NCI-H774 (cell line): ENCODE results near the gene ZFAND3.

Experiments
- DNase-seq: peaks from one replicate; lab custom pipeline; 2025; lab: John Stamatoyannopoulos, UW

The ZFAND3 gene, protein sequence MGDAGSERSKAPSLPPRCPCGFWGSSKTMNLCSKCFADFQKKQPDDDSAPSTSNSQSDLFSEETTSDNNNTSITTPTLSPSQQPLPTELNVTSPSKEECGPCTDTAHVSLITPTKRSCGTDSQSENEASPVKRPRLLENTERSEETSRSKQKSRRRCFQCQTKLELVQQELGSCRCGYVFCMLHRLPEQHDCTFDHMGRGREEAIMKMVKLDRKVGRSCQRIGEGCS

DNA sequence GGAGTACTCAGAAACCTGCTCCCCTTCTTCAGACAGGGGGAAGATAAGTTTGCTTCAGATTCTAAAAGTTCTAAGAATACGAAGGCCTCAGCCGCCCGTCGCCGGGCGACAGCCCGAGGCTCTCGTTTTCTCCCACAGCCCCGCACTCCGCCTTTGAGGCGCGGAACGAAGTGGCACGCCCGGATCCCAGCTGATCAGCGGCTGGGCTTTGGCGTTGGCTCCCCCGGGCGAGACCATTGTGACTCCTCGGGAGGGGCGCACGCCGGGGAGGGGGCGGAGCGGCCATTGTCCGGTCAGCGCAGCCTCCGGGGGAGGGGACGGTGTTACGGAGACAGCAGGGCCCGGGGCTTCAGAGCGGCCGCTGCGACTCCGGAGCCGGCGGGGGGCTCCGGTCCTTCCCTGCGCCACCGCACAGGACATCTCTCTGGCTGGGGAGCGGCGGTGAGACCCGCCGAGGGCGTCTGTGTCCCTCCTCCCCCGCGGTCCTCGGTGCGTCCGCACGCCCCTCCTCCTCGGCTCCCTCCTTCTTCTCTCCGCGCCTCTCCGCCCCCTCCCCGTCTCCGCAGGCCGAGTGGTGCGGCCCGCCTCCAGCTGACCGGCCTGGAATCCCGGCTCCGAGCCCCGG lies at the start of gene ZFAND3:
Gene ZFAND3, plus strand, starts transcription at position 551 of the 625 bp plus-strand sequence. CDS start 219 bp downstream, outside the sequence.
- peak; percentile 95 for DNase-seq

DNA sequence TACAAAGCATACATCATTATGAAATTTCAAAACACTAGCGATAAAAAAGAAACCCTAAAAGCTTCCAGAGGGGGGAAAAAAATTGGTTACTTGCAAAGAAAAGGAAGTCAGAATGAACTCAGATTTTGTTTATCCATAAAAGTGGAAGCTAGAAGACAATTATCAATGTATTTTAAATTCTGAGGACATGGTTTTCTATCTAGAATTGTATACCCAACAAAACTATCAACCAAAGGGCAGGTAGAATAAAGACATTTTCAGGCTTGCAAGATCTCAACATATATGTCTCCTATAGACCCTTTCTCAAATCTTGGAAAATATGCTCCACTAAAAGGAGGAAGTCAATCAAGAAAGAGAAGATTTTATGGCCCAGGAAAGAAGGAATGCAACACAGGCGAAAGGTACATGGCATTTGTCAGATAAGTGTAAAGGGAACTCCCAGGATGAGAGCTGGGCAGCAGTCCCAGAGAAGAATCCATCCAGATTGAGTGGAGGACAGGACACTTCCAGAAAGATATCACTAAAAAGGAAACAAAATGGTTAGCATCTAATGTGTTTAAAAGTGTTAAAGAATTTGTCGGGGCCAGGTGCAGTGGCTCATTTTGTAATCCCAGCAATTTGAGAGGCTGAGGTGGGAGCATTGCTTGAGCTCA lies 45.4 kb upstream of the ZFAND3 start:
- DNase-seq = no peak

DNA sequence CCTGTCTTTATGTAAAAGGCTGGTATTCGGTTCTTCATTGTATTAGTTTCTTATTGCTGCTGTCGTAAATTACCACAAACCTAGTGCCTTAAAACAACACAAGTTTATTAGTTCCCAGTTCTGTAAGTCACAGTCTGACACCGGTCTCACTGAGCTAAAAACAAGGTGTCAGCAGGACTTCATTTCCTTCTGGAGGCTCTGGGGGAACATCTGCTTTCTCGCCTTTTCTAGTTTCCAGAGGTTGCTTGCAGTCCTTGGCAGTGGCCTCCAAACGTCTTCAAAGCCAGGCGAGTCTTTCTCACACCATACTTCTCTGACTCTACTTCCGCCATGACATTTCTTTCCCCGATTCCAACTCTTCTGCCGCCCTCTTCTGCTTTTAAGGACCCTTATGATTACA lies 43.0 kb upstream of the ZFAND3 start:
- DNase-seq = no peak

DNA sequence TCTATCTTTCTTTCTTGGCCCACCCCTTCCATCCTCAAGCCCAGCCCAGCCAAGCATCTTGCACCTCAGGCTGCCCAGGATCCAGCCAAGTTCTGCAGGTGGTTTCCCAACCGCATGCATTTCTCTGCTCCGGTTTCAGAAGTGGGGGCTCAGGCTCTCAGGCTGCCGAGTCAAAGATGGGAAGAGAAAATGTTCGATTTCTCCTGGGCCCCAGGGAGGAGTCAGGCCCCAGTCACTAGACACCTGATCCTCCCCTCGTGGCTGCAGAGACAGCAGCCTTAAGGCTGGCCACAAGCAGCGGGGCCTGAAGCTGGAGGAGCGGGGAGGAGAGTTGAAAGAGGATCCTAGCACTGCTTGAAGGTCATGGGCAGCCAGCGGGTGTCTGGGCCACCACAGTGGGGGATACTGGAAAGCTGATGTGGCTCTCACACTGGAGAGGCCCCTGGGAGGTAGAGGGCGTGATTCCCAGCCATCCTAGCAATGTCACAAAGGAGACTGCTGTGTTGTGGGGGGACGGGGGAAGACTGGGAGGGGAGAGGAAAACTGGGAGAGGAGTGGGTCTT lies 42.2 kb upstream of the ZFAND3 start:
- no peak for DNase-seq

DNA sequence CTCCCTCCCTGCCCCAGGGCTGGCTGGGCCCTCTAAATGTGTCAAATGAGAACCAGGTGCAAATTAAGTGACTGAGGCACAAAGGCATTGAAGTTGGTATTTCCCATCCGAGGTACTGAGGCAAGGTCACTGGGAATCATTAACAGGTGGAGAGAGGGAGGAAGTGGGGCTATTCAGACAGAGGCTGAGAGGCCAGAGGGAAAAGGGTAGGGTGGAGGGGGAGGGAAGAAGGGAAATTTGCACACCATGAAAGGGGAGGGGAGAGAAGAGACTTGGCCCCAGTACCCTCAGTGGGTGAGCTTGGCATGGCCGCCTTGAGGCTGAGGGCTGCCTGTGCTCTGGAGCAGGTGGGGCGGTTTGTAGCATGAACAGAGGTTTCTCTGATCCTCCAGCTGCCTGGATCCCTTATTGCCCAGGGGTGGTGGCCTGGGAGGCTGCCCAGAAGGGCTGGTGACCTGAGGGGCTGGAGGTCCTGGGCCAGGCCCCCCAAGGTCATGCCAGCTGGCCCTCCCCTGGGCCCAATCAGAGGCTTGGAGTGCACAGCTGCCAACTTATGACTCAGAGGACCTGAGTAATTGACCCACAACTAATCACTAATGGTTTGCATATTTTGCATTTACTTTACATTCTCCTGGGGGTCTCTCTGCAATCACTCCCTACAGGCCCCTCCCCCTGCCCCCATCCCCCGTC lies 40.3 kb upstream of the ZFAND3 start:
- no peak for DNase-seq

DNA sequence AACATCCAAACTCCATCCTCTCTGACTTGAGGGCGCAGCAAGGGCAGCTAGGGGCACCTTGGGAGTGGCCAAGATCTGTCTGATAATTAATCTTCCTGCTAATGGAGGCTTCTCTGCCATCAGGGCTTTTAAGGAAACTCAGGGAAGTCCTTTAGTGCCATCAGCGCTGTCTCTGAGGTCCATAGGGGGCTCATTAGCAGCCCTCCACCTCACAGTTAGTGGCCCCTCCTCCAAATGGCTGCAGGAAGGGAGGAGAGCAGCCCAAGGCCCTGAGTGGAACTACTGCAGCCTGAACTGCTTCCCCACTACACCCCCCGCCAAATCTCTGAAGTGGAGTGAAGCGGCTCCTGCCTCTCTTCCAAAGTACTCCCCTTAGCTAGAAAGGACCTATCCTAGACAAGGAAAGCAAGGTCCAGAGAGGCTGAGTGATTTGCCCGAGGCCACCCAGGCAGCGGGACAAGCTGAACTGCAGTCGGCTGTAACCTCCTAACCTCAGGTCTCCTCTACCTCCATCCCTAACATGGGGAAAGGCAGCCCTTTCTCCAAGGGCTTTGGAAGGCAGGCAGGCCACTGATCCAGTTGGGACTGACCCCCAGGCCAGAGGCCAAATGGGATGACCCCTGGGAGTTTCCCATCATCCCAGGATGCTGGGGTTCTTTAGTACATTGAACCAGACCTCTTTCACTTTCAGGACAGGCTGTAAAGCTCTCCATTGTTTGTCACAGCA lies 39.5 kb upstream of the ZFAND3 start:
- DNase-seq = no peak

DNA sequence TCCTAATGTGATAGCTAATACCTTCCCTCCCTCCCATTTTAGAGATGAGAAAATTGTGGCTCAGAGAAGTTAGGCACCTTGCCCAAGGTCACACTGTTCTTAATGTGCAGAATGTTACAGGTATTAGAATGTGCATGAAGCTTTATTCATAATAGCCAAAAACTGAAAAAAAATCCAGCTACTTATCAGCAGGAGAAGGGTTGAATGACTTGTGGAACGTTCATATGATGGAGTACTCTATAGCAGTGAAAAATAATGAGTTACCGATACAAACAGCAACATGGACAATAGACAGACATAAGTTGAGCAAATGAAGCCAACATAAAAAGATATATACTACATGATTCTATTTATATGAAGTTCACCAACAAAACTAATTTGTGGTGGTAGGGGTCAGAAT lies 37.7 kb upstream of the ZFAND3 start:
- no peak for DNase-seq

DNA sequence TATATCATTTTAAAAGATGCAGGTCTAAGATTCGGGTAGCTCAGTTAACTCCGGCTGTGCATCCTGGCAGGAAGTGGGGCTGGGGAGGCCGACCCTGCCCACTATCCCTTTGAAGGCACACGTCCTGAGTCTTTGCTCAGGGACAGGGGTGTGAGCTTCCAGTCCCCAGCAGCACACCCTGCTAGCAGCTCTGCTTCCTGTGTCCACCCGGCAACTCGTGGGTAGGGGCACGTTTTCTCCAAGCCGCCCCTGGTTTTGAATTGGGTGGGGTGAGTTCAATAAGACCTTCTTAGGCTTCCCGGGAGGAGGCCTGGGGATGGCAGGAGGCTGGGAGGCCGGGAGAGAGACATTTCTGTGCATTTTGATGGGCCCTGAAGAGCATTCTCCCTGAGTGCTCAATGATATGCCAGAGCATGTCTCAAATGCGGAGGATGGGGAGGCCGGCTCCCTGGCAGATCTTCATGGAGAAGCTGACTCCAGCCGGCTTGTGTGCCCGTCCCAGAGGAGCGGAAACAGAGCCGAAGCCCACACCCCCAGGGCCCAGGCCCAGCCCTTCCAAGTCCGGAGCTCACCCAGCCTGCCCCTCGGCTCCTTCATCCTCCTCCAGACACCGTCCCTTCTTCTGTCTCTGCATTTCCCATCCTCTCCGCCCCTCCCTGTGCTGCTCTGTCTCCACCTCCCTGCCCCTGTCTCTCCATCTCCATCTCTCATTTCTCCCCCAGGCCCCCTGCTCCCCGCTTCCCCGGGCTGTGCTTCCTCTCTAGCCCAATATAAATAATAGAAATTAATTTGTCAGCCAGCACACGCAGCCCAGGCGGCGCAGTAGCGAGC lies 36.3 kb upstream of the ZFAND3 start:
- no peak for DNase-seq

DNA sequence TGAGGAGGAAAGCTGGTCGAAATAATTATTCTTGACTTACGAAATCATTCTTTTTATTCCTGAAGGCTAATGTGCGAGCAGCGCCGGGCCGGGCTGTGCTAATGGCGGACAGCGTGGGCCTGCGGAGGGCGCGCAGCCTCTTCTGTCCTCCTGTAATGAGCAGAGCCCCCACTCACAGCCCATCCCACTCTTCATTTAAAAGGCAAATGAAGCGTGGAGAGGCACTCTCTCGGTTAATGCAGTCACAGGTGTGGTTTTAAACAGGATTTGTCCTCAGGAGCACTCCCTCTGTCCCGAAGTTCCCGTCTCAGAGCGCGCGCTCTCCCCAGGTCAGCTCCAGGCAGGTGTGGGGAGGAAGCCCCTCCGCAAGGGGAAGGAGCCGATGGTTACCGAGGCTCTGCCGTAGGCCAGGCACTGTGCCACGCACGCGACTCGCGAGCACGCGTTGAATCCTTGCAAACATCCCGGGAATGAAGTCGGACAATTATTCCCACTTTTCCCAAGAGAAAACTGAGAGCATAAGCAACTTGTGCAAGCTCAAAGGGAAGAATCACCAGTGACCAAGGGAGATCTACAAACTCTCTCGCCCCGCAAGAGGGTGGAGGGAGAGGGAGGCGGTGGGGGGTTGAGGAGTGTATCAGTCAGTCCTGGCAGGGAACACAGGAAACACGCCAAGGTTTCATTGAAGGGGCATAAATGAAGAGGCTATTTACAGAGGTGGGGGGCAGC lies 35.5 kb upstream of the ZFAND3 start:
- no peak for DNase-seq

DNA sequence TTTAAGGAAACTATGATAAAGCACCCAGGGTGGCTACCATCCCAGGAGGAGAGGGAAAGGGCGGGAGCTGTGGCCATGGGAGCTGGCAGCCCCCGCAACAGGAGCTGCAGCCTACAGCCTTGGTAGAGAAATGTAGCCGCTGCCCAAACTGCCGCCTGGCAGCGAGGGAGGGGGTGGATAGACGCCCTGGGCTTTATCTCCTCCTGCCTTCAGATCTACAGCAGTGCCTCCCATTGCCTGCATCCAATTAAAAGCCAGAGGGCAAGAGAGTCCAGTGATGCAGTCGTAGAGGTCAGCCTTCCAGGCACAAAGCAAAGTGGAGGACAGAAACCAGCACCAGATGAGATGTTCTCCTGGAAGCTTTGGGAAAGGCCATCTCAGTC lies 35.0 kb upstream of the ZFAND3 start:
- peak; percentile 25 for DNase-seq

DNA sequence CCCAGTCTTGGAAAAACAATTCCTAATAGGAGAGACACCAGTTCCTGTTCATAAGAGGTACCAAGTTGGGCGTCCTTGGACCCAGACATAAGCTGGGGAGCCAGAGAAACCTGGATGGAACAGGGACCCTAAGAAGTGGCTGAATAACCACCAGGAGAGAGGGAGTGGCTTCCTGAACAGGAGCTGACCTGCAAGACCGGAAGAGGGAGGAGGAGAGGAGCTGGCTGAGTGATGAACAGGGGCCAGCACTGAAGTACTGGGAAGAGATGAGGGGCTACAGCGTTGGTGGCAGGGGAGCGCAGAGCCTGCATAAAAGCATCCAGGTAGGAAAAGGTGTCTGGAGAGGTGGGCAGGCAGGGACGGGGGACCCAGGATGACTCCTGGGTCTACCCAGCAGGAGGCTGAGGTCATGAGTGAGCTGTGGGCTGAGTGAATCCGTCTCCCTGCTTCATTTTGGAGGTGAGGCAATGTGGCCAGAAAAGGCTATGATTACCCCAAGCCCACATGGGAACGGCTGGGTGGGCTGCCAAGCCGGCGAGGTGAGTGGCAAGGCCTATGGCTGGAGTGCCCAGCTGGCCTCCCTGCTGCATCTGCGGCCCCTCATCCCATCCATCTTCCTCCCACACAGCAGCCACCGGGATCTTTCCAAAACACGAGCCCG lies 34.4 kb upstream of the ZFAND3 start:
- no peak for DNase-seq

DNA sequence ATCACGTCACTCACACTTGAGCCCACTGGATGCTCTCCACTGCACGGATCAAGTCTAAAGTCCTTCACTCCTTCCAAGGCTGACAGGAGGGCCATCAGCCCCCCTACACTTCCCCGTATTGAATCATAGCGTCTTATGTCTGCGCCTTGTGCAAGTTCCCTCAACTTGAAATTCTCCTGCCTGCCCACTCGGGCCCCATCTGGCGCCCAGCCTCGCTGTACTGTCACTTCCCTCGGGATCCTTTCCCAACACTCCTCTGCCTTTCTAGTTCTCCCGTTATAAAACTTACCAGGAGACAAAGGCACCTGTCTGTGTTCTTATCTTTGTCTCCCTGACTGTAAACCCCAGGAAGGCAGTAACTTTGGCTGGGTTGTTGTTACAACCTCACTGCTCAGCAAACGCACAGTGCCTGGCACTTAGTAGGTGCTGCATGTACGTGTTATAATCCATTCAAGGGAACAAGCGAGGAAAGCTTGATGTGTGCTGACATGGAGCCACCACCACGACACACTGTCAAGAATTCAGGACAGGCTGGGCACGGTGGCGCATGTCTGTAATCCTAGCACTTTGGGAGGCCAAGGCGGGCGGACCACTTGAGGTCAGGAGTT lies 33.8 kb upstream of the ZFAND3 start:
- DNase-seq = no peak

DNA sequence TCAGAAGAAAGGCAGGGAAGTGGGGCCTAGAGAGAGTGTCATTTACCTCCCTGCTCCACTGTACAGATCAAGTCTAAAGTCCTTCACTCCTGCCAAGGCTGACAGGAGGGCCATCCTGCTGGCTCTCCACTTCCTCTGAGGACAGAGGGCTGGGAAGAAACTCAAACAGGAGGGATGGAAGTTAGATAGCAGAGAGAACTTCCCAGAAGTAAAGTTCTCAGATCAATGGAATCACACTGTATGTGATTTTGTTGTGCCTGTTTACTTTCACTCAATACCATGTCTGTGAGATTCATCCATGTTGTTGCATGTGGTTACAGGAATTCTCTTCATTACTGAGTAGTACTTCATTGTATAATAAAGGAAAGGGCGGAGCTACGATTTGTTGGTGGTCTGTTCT lies 32.3 kb upstream of the ZFAND3 start:
- DNase-seq = no peak

DNA sequence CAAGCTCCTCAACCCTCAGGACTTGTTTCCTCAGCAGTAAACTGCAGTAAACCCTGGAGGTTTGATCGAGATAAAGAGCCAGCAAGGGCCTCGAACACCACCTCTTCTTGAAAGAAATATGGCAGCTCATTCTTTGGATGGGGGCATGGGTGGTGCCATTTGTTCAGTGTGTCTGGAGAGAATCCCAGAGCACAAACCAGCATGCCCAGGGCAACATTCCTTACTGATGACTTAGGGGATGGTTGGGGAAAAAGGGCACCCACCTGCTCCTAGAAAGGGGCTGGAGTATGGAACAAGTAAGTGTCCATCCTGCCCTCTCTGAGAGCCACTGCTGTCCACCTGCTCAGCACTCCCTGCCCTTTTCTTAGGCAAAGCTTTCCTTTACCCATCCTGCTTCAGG lies 31.3 kb upstream of the ZFAND3 start:
- DNase-seq = no peak

DNA sequence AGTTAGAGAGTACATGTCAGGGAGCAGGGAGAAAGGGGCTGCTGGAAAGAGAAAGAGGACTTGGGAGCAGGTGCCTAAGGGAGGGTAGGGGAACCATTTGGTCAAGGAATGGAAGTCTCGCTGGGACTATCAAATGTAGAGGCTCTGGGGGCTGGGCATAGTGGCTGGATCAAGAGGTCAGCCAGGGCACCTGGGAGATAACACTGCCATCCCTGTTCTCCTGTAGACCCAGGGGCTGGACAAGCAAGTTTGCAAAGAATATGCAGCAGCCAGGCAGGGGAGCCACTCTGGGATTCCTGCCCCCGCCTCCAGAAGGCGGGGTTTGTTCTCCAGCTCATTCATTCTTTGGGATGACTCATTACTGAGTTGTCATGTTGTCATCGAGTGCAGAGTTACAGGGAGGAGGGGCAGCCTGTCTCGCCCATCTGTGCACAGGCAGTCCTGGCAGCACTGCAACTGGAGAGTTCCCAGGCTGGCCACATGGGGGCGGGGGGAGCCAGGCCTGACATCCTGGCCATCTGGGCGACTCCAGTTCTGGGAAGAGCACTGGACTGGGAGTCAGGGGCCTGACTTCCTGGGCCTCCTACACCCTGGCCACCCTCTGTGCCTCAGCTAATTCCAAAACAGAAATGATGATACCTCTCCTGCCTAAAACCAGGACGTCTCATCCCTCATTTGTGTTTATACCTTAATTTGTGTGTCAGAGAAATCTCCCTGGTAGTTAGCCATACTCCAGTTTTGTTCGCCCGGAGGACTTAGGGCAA lies 28.2 kb upstream of the ZFAND3 start:
- DNase-seq = peak; percentile 88

DNA sequence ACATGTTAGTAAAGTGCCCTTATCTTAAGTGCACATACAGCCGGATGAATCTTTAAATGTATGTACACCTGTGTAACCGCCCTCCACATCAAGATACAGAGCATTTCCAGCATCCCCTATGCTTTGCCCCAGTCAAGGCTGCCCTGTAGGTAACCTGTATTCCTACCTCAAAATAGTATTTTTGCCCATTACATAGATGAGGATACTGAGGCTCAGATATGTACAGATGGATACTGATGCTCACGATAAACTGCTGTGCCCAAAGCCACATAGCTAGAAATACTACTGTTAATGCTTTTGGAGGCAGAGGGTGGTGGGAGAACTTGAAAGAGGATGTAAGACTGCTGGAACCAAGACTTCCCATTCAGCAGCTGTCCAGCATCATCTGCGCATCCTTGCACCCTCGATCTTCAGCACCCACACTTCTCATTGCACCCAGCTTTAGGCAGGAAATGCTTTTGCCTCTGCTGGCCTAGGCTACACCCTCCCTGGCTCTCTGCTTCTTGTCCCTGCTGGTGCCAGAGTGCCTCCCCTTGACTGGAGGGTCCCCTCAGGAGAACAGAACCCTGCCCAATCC lies 27.0 kb upstream of the ZFAND3 start:
- DNase-seq = no peak

DNA sequence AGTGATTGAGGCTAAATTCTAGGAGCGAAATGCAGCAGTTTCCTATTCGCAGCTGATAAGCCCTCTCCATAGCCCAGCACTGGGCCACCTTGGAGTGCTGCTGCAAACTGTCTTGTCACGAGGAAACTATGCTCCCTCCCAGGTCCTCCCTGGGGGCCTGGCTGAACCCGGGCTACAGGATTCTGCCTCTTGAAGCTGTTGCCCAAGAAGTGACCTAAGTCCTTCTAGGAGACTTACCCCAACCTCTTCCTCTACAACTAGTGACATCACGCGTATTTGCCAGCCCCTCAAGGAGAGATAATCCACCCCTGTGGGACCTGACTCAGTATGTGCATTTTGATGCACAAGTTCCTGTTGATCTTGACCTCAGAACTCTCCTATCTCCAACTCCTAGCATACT lies 26.5 kb upstream of the ZFAND3 start:
- no peak for DNase-seq

DNA sequence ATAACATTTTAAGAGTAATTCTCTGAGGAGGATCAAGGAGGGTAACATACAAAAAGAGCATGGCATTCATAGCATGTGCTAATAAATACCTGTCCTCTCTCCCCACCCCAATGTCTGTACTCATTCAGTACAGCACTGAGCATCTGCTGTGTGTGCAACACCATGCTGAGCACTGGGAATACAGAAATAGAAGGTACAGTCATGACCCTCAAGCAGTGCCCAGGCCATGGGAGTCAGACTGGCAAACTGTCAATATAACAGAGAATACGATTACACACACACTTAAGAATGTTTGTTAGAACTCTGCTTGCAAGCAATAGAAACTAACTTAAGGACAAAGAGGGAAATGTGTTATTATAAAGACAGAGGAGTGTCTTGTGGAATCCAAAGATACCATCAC lies 24.7 kb upstream of the ZFAND3 start:
- no peak for DNase-seq
